KBM-7 (cell line): ENCODE results near the gene SPATA20.

Experiments used
- DNase-seq: peaks from one replicate; pipeline ENCODE4 v3.0.0-alpha.2; 2015
- in situ Hi-C: fragments of 300-500 bp; cut with MboI; formaldehyde crosslinking; loops from 2 replicates; pipeline ENCODE4 v1.14.3; 2020; ENCODE audit warnings: low sequenced_read_pairs, low pct_unique_long_range_greater_than_20kb, mixed read lengths

Gene SPATA20

DNA sequence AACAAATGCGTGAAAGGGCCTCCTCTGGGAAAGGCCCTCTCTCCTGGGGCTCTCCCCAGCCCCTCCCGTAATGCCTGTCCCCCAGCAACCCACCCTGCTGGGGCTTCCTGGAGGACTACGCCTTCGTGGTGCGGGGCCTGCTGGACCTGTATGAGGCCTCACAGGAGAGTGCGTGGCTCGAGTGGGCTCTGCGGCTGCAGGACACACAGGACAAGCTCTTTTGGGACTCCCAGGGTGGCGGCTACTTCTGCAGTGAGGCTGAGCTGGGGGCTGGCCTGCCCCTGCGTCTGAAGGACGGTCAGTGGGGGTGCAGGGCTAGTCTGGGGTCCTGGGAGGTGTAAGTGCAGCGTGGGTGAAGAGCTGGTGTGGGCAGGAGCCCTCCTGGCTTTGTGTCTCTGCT lies 4.9 kb downstream of the SPATA20 start:
- in situ Hi-C loops = no loop called here
- DNase-seq = no peak

DNA sequence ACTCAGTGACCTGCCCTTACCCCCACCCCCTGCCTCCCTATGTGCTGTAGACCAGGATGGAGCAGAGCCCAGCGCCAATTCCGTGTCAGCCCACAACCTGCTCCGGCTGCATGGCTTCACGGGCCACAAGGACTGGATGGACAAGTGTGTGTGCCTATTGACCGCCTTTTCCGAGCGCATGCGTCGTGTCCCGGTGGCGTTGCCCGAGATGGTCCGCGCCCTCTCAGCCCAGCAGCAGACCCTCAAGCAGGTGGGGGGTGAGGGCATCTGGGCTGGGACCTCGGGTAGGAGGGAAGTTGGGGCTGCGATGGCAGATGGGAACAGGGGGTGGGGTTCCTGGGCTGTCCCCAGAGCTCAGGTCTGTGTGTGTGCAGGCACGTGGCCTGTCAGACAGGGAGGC lies 7.2 kb downstream of the SPATA20 start:
- DNase-seq = no peak
- in situ Hi-C loops = no loop called here

DNA sequence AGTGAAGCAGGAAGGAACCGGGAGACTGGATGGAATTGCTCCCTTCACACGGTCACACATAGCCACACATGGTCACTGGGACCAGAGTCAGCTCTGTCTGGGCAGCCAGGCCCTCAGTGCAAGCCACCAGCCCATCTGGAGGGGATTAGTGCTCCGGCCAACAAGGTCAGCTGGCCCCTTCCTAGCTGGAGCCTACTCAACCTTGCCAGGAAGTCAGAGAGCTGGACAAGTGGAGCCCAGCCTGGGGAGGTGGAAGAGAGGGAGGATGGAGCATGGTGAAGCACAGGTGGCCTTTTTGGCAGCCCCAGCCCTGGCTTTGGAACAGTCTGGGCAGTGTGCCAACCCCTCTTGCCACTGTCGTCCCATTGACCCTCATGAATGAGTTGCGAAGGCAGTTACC lies 9.8 kb downstream of the SPATA20 start:
- DNase-seq = no peak

DNA sequence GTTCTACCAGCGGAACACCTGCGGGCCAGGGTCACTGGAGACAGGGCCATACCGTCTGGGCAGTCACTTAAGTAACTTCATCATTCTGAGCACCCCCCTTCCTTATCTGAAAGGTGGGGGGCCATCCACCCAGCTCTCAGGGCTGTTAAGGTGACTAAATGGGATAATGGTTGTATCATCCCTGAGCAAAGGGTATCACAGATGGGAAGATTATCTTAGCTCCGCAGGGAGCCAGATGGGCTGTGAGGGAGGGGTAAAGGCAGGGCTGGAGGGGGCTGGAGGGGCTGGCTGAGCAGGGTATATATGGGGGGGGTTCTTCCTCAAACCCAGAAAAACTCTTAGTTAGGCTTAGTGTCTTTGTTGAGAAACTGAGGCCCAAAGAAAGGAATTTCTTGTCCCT lies 10.7 kb downstream of the SPATA20 start:
- DNase-seq = no peak
- in situ Hi-C loops = no loop called here

More for the DNA sequence above, 9.8 kb downstream of the SPATA20 start:
- in situ Hi-C loops = no loop called here

DNA sequence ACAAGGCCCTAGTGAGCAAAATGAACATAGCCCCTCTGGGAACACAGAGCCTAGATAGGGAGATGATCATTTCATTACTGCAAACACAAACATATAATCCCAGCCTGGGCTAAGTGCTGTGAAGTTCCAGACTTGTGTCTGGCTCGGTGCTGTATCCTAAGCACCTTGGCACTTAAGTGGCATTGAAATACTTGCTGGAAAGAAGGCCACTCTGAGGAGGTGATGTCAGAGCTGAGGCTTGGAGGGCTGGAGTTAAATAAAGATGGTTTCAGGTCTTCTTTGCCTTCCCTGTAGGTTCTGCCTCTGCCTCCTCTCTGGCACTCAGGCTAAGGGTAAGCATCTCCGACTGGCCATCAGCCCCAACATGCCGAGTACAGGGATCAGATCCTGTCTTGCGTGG lies 11.1 kb downstream of the SPATA20 start:
- no peak for DNase-seq
- in situ Hi-C loops = no loop called here

DNA sequence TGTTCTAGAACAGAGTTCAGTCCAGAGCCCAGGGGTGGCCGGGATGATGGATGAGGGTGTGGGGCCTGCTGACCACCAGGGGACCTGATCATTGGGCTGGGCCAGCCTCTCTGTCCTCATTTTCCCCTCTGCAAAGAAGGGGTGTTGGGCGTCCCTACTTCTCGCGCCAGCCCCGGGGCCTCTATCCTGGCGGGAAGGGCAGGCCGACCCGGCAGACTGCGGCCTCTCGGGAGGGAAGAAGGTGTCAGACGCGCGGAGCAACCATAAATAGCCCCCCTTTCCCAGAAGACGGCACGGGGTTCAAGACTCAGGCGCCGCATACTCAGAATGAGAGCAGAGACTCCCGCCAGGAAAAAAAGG lies 11.6 kb downstream of the SPATA20 start:
- in situ Hi-C loops = no loop called here
- no peak for DNase-seq

DNA sequence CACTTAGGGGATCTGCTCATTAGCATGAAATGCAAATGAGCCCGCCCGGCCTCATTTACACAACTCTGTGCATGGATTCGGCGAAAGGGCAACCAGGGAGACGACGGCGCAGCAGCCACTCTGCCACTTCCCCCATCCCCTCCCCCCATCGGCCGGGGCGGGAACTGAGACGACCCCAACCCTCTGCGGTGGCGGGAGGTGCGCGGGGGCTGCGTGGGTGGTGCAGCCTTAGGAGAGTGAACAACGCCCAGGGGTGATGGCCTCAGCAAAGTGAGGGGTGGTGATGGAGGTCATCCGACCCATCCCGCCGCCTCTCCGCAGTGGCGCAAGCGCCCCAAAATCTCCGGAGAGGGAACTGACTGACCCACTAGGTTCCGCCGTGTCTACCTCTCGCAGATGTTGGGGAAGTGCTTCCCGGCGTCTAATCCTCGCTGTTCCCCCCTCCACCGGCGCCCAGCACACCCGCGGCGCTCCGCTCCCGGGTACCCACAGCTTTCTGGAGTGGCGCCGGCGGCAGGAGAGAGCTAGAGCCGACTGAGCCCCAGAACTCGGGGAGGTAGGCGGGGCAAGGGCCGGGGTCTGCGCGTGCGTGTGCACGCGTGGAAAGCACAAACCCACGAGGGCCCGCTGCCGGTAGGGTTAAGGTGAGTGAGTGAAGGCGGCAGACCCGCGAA lies 12.1 kb downstream of the SPATA20 start:
- in situ Hi-C loops = no loop called here

DNA sequence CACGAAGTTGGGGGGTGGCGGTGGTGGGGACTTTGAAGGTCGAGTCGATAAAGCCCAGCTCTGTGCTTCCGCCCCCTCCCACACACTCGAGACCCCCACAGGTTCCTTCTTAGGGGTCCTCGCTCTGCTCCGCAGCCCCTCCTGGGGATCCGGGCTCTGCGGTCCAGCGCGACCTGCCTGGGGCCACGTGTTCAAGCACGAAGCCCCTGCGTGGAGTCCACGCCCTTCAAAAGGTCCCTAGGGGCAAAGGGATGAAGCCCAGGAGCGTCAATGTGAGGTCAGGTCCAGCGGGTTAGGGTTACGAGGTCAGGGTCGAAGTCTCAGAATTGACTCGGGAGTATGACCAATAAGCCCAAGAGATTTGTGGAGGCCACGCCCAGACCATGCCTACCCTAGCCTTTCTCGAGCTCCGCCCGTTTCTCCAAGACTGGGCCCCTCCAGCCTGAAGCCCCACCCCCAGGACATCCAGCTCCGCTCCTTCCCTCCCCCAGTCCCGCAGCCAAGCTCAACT lies 12.8 kb downstream of the SPATA20 start:
- peak; percentile 75 for DNase-seq
- in situ Hi-C loops = no loop called here

More for the DNA sequence above, 12.1 kb downstream of the SPATA20 start:
- no peak for DNase-seq

DNA sequence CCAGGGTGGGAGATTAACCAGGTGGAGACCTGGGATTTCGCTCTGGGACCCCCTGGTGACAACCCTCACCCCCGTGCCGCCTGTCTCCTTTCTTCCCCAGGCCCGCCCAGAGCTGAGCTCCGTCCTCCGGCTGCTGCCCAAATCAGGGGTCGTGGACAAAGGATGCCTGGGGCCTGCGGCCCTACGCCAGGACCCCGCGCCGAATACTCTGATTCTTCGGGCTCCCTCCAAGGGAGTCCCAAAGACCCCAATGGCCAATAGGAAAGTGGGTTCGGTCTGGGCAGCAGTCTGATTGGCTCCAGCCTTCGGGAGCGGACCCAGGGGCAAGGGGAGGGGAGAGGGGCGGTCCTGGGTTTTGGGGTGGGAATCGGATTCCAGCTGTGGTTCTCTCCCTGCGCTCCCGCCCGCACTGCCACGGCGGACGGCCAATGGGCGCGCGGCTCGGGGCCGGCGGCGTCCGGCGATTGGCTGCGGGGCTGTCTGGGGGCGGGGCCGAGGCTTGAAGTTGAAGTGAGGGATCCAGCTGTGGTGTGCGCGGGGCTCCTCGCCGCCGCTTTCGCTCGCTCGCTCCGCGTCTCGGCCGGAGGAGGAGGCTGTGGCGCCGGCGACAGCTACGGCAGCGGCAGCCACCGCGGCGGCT lies 13.3 kb downstream of the SPATA20 start, which contains the start of gene CACNA1G:
Gene CACNA1G (plus strand): TSS at position 531 of the 640 bp plus-strand sequence. CDS start 745 bp downstream, outside the sequence.
- in situ Hi-C loops = no loop called here
- DNase-seq = peak; percentile 95

DNA sequence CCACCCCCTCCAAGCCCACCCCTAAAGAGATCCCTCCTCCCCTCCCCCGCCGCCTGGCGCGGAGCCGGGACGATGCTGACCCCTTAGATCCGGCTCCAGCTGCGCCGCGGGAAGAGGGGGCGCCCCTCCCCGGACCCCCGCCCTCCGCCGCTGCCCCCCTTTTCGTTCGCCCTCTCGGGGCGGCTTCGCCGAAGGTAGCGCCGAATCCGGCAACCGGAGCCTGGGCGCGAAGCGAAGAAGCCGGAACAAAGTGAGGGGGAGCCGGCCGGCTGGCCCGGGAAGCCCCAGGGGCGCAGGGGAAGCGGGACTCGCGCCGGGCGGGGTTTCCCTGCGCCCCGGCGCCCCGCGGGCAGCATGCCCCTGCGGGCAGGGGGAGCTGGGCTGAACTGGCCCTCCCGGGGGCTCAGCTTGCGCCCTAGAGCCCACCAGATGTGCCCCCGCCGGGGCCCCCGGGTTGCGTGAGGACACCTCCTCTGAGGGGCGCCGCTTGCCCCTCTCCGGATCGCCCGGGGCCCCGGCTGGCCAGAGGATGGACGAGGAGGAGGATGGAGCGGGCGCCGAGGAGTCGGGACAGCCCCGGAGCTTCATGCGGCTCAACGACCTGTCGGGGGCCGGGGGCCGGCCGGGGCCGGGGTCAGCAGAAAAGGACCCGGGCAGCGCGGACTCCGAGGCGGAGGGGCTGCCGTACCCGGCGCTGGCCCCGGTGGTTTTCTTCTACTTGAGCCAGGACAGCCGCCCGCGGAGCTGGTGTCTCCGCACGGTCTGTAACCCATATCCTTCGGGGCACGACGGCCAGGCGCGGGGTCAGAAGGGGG lies 14.2 kb downstream of the SPATA20 start:
- in situ Hi-C loops = no loop called here
- no peak for DNase-seq

DNA sequence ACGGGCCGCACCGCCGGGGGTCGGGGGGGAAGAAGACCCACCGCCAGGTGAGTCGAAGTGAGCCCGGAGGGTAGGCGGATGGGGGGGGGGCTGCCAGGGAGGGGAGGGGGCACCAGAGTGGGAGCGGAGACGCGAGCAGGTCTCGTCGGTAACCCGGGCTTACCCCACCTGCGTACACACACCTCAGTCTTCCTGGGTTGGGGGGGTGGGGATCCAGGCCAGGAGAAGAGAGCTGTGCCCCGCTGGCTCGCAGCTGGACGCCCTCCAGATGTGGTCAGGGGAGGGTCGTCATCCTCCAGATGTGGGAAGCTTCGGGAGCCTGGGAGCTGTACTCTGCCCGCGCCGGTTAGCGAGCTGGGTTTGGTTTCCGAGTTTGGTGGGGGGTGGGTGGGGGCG lies 14.8 kb downstream of the SPATA20 start:
- no peak for DNase-seq
- in situ Hi-C loops = no loop called here

DNA sequence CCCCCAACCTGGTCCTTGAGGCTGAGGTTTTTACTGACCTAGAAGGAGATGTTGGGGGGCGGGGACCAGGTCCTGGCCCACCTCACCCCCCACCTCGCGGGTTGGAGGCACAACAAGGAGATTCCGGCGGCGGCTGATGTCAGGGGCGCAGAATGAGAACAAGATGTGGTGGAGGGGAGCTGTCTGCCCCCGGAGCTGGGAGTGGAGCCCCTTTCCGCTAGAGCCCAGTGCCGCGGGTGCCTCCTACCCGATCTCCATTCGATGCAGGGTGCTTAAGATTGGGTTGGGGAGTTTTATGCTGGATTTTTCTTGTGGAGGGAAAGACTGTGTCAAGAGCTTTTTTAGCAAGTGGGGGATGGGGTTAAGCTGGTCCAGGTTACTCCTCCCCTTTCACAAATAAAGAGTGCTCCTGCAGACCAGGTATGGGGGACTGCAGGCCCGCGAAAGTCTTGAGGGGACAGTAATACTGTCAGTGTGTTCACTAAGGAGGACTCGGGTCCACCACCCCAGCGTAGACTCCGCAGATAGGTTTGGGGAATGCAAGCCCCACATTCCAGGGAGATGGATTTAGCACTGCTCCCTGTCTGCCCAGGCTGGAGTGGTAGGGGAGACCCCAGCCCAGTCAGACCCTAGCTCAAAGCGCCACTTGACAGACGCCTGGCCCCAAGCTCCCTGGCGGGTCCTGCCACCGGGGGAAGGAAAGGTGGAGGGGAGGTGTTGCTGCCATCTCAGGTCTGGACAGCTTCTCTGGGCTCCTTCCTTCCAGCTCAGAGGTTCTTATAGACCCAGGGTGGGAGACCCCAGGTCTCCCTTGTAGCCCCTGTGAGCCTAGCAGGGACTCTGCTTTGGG lies 15.5 kb downstream of the SPATA20 start:
- in situ Hi-C loops = no loop called here

DNA sequence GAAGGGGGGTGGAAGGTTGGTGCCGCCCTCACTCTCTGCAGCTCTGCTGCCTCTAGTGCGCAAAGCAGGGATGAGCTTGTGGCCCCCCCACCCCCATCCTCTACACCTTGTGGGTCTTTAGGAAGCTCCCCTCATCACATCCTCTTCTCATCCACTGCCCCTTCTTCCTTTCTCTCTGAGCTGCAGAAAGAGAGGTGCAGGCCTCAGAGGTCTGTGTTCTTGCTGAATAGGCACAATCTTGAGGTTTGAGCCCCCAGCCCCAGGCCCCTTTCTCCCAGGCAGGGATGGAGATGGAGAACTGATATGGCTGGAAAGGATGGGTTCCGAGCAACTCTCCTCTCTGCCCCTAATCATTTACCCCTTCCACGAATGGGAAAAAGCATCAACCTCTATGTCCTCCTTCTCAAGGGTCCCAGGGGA lies 16.1 kb downstream of the SPATA20 start:
- no peak for DNase-seq

More for the DNA sequence above, 15.5 kb downstream of the SPATA20 start:
- no peak for DNase-seq

DNA sequence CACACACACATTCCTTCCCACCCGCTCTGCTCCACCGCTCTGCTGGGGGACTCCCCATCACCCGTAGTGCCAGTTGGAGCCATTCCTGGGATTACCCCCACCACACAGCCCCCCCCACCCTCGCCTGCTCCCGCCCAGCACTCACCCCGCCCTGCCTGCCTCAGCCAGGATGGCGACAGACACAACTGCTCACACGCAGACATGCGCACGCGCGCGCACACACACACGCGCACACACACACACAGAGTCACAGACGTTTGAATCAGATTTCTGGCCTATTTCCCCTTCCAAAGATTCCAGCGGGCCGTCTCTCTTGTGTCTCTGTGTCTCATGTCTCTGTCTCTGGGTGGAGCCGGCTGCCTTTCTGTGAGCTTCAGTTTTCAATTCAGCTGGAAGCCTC lies 17.9 kb downstream of the SPATA20 start:
- in situ Hi-C loops = no loop called here
- no peak for DNase-seq

More for the DNA sequence above, 16.1 kb downstream of the SPATA20 start:
- in situ Hi-C loops = no loop called here

DNA sequence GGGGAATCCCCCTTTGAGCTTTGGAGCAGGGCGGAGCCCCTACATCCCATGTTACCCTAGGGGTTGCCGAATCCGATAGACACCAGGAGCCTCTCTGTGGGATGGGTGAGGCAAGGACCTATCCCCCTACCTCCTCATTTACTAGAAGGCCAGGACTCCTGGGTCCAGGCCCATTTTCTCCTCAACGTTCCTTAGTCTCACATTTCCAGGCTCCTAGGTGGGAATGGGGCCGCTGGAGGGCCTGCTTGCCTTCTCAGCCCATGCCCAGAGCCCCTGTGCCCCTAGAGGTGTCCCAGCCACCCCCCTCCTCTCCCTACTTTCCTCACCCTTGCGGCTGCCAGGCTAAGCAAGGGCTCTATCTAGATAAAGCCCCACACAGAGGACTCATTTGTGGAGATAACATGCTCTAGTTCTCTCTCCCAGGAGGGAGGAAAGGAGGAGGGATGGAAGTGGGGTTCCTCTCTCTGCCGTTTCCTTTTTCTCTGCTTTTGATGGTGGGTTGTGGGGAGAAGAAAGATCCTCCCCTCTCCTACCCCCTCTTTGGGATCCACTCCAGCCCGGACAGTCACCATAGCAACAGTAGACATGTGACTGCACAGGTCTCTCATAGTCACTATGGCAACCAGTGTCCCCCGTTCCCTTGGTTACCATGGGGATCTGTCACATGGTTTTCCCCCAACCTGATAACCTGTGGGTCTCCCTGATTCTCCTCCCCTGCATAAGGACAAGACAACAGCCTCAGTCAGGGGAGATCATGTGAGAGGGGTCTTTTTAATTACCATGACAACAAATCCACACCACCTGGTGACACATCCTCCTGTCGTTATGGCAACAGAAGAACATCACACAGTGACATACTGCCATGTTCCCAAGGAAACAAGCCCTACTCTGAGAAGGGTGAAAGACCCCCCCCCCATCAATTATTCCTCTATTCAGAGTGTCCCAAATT lies 18.7 kb downstream of the SPATA20 start:
- DNase-seq = no peak
- in situ Hi-C loops = no loop called here

DNA sequence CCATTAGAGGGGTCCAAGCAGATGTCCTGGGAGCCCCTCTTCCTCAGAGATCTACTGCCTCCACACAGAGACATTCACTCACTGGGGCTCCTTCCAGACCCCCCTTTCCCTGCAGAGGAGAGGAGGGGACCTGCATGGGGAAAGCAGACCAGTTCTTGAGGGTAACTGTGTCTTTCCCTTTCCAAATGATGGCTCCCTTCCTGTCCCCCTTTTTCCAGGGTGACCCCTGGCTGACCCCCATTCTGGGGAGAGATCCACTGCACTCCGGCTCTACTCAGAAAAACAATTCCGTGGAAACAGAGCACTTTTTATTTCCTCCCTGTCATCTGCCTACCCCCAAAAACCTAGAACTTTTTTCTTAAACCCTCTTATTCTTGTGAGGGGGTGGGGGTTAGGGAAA lies 19.9 kb downstream of the SPATA20 start:
- in situ Hi-C loops = no loop called here
- DNase-seq = no peak

DNA sequence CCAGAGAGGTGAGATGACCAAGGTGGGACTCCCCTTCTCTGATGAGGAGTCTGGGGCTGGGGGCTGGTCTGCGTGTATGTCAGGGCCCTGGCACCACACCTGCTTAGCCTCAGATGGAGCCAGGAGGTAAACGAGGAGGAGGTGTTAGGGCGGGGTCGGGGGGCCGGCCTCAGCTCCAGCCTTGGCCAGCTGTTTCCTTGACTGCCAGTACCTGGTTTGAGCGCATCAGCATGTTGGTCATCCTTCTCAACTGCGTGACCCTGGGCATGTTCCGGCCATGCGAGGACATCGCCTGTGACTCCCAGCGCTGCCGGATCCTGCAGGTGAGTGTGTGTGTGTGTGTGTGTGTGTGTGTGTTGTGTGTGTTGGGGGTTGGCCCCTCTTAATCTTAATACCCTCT lies 21.7 kb downstream of the SPATA20 start:
- in situ Hi-C loops = no loop called here
- DNase-seq = no peak

DNA sequence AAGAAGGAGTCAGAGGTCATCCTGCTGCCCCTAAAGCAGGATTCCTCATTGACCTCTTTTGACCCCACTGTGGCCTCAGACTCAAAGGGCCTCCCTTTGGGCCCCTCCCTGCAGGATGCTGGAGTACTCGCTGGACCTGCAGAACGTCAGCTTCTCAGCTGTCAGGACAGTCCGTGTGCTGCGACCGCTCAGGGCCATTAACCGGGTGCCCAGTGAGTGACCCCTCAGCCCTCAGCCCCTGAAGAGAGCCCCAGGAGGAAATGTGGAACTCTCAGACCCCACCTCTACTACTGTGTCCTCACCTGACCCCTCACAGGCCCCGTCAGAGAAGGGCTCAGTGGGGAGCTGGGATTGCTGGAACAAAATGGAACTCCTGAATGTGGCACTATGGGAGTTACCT lies 22.6 kb downstream of the SPATA20 start:
- DNase-seq = no peak
- in situ Hi-C loops = no loop called here
